Naive thymus-derived CD8-positive, alpha-beta T cell (primary cell): ENCODE data around the gene ATPAF2. TPM values are rescaled to one million over a fixed set of nuclear protein-coding genes. Genes with fewer than 3 reads are reported as not detected.

ENCODE experiments used
- ATAC-seq, 2 donors: fragments of 150-1000 bp; cut with Tn5 transposase in 1 of 2; sonication (Bioruptor Pico), chemical (Tn5 transposase) in 1 of 2; 1 replicate in 1 of 2; 2 replicates in 1 of 2; pipeline ENCODE4 v1.10.0; 2021; ENCODE audit warnings: mild to moderate bottlenecking in 2 of 2, moderate library complexity in 2 of 2
- POLR2A ChIA-PET: fragments of 350-600 bp; sonication (Branson Sonifier 250); formaldehyde crosslinking; loops from one replicate; lab custom pipeline; 2021; ENCODE audit warnings: antibody characterized with exemption; lab: Charles Lee
- DNase-seq, 10 donors: peaks; one replicate each; pipeline versions ENCODE4 v3.0.0 to v3.0.0-alpha.2; 2020 to 2022
- H3K27ac Mint-ChIP-seq, 10 donors: one replicate each; pipeline ENCODE4 v1.8.0; 2020 to 2022; ENCODE audit warnings: mild to moderate bottlenecking in 10 of 10, mixed read lengths in 10 of 10, moderate library complexity in 4 of 10, inconsistent platforms in 1 of 10
- H3K27me3 Mint-ChIP-seq, 5 donors: one replicate each; pipeline ENCODE4 v1.8.0; 2021 to 2022; ENCODE audit warnings: mixed read lengths in 5 of 5
- H3K36me3 Mint-ChIP-seq, 3 donors: one replicate each; pipeline ENCODE4 v1.8.0; 2020 to 2022; ENCODE audit warnings: mixed read lengths in 3 of 3, mild to moderate bottlenecking in 2 of 3, inconsistent platforms in 1 of 3
- H3K4me1 Mint-ChIP-seq, 4 donors: one replicate each; pipeline ENCODE4 v1.8.0; 2021 to 2022; ENCODE audit warnings: mixed read lengths in 4 of 4
- H3K4me3 Mint-ChIP-seq, 10 donors: one replicate each; pipeline ENCODE4 v1.8.0; 2020 to 2022; ENCODE audit warnings: mild to moderate bottlenecking in 10 of 10, mixed read lengths in 10 of 10, moderate library complexity in 6 of 10, inconsistent platforms in 1 of 10
- H3K9me3 Mint-ChIP-seq, 9 donors: one replicate each; pipeline ENCODE4 v1.8.0; 2020 to 2022; ENCODE audit warnings: mixed read lengths in 9 of 9, mild to moderate bottlenecking in 3 of 9, inconsistent platforms in 1 of 9, moderate library complexity in 1 of 9
- polyA plus RNA-seq, 3 donors: library from polyadenylated mRNA; unstranded; fragments of 300-500 nt; fragmentation: Illumina TruSeq; gene quantifications; one replicate each; pipeline ENCODE4 v1.2.3, GENCODE V29; 2021
- total RNA-seq, 8 experiments: library from RNA in 2 of 8; stranded (reverse) in 2 of 8; gene quantifications; one replicate each; pipeline ENCODE4 v1.2.3 and lab custom pipeline; 2021 to 2026

The ATPAF2 gene
- total RNA-seq: 10 to 100 TPM; 22.0 to 28.7 TPM
- 10 to 100 TPM; 15.3 to 21.8 (median 21.2) TPM for polyA plus RNA-seq
- 12.3 to 22.1 (median 16.5) reads per million in 6 experiments for total RNA-seq (lab: John Stamatoyannopoulos, UW)

GRCh38 chr17:18038861-18039534, at the start of gene ATPAF2, which contains the start of gene GID4:
Gene ATPAF2, minus strand, starts transcription at chr17:18039168. Its CDS starts 155 bp downstream, at chr17:18039013.
Gene GID4, plus strand, starts transcription at chr17:18039408. Its CDS starts 57 bp downstream, at chr17:18039465.
- POLR2A ChIA-PET: interaction anchor here (0.6 to 2.0 kb wide), 4 partner anchors 48 to 230 kb away, joined by 3 to 10 read pairs (median 4); partner anchors contain the start of genes ALKBH5, DRC3 and TOM1L2
- H3K27ac Mint-ChIP-seq: peak within 1 kb of the TSS; percentile 93 to 99 (median 96)
- peak within 1 kb of the TSS; percentile 85 to 100 (median 98) for H3K4me3 Mint-ChIP-seq
- H3K4me1 Mint-ChIP-seq: peaks cover 33 to 61% (median 56%) of the 10 kb centered on the region in 4 donors
- H3K36me3 Mint-ChIP-seq: no peaks in the 10 kb centered on the region
- H3K27me3 Mint-ChIP-seq: no peaks in the 10 kb centered on the region
- ATAC-seq (peak; percentile 89 to 92), DNase-seq (peak; percentile 97 to 100 (median 100))
- H3K9me3 Mint-ChIP-seq: no peaks in the 10 kb centered on the region

- Mint-ChIP-seq H3K27me3 (no peaks in the 10 kb centered on the region), H3K9me3 (no peaks in the 10 kb centered on the region), H3K4me3 (peak within 1 kb of the TSS; percentile 98 to 100 (median 99)), H3K27ac (peak within 1 kb of the TSS; percentile 98 to 100 (median 99)), H3K36me3 (peaks cover 0 to 11% (median 2%) of the 10 kb centered on the region in 3 donors), H3K4me1 (peaks cover 15 to 38% (median 27%) of the 10 kb centered on the region in 4 donors)
- POLR2A ChIA-PET: interaction anchor here (0.5 to 2.2 kb wide), 7 partner anchors 12 to 1047 kb away, joined by 3 to 10 read pairs (median 3); partner anchors contain the start of genes SHMT1, SMCR8 and TOP3A
- ATAC-seq (peak; percentile 92 to 93), DNase-seq (peak; percentile 73 to 95 (median 88))
Measured at GRCh38 chr17:18087610-18088491, 48.9 kb upstream of the ATPAF2 start, which contains the start of gene DRG2. Gene DRG2, plus strand, starts transcription at chr17:18087948. Its CDS starts 76 bp downstream, at chr17:18088024.

- Mint-ChIP-seq H3K4me3 (no peak overlapping the region), H3K27me3 (peaks cover 1 to 9% (median 3%) of the 10 kb centered on the region in 5 donors)
Measured at GRCh38 chr17:18084256-18084655, 45.3 kb upstream of the ATPAF2 start.

GRCh38 chr17:18079543-18079942, 40.6 kb upstream of the ATPAF2 start:
- Mint-ChIP-seq H3K9me3 (no peaks in the 10 kb centered on the region), H3K27ac (no peak overlapping the region), H3K27me3 (peaks cover 4 to 20% (median 18%) of the 10 kb centered on the region in 5 donors), H3K4me1 (peaks cover 0 to 2% (median 0%) of the 10 kb centered on the region in 4 donors), H3K4me3 (no peak overlapping the region), H3K36me3 (no peaks in the 10 kb centered on the region)
- POLR2A ChIA-PET: no interaction called here
- no peak for DNase-seq
- ATAC-seq: no peak

More at GRCh38 chr17:18084256-18084655, 45.3 kb upstream of the ATPAF2 start:
- H3K27ac Mint-ChIP-seq: peak overlapping the region in 1 of 10 donors; percentile 28
- POLR2A ChIA-PET: no interaction called here
- no peaks in the 10 kb centered on the region for H3K36me3 Mint-ChIP-seq
- no peak for ATAC-seq
- no peak for DNase-seq
- no peaks in the 10 kb centered on the region for H3K9me3 Mint-ChIP-seq
- H3K4me1 Mint-ChIP-seq: peaks cover 9 to 24% (median 21%) of the 10 kb centered on the region in 4 donors

- Mint-ChIP-seq H3K9me3 (no peaks in the 10 kb centered on the region), H3K4me3 (no peak overlapping the region), H3K36me3 (no peaks in the 10 kb centered on the region), H3K4me1 (peaks cover 0 to 2% (median 0%) of the 10 kb centered on the region in 4 donors), H3K27me3 (peaks cover 5 to 21% (median 18%) of the 10 kb centered on the region in 5 donors), H3K27ac (no peak overlapping the region)
- POLR2A ChIA-PET: no interaction called here
- ATAC-seq (no peak), DNase-seq (no peak)
Measured at GRCh38 chr17:18076936-18077335, 38.0 kb upstream of the ATPAF2 start.

- ATAC-seq (no peak), DNase-seq (no peak)
- Mint-ChIP-seq H3K4me3 (no peak overlapping the region), H3K27ac (no peak overlapping the region), H3K4me1 (peaks cover 5 to 11% (median 6%) of the 10 kb centered on the region in 4 donors), H3K36me3 (no peaks in the 10 kb centered on the region), H3K9me3 (no peaks in the 10 kb centered on the region), H3K27me3 (peaks cover 5 to 19% (median 14%) of the 10 kb centered on the region in 5 donors)
- POLR2A ChIA-PET: no interaction called here
Measured at GRCh38 chr17:18074566-18075272, 35.8 kb upstream of the ATPAF2 start.

GRCh38 chr17:18071751-18072150, 32.8 kb upstream of the ATPAF2 start:
- H3K4me3 Mint-ChIP-seq: no peak overlapping the region
- POLR2A ChIA-PET: interaction anchor here (1.0 kb wide), 1 partner anchor 16 kb away, joined by 3 read pairs; the partner anchor contains the start of gene DRG2
- H3K27me3 Mint-ChIP-seq: peaks cover 2 to 14% (median 10%) of the 10 kb centered on the region in 5 donors
- no peak for DNase-seq
- no peaks in the 10 kb centered on the region for H3K9me3 Mint-ChIP-seq
- H3K36me3 Mint-ChIP-seq: peaks cover 0 to 6% (median 0%) of the 10 kb centered on the region in 3 donors
- H3K27ac Mint-ChIP-seq: no peak overlapping the region
- peaks cover 5 to 11% (median 6%) of the 10 kb centered on the region in 4 donors for H3K4me1 Mint-ChIP-seq
- ATAC-seq: no peak

GRCh38 chr17:18070861-18071340, 31.9 kb upstream of the ATPAF2 start:
- Mint-ChIP-seq H3K27ac (no peak overlapping the region), H3K27me3 (peaks cover 2 to 11% (median 7%) of the 10 kb centered on the region in 5 donors), H3K36me3 (peaks cover 0 to 11% (median 0%) of the 10 kb centered on the region in 3 donors), H3K9me3 (no peaks in the 10 kb centered on the region), H3K4me1 (peaks cover 5 to 11% (median 6%) of the 10 kb centered on the region in 4 donors), H3K4me3 (no peak overlapping the region)
- ATAC-seq (peak in 1 of 2 donors; percentile 27), DNase-seq (no peak)
- POLR2A ChIA-PET: interaction anchor here (1.0 kb wide), 1 partner anchor 16 kb away, joined by 3 read pairs; the partner anchor contains the start of gene DRG2

- Mint-ChIP-seq H3K4me1 (peaks cover 4 to 11% (median 5%) of the 10 kb centered on the region in 4 donors), H3K36me3 (peaks cover 5 to 28% (median 5%) of the 10 kb centered on the region in 3 donors), H3K27me3 (no peaks in the 10 kb centered on the region), H3K9me3 (no peaks in the 10 kb centered on the region), H3K4me3 (no peak overlapping the region), H3K27ac (peak overlapping the region in 2 of 10 donors; percentile 32 to 69)
- DNase-seq (no peak), ATAC-seq (no peak)
- POLR2A ChIA-PET: no interaction called here
Measured at GRCh38 chr17:18069101-18069500, 30.1 kb upstream of the ATPAF2 start.

- POLR2A ChIA-PET: no interaction called here
- Mint-ChIP-seq H3K4me3 (no peak overlapping the region), H3K27ac (peak overlapping the region in 1 of 10 donors; percentile 44), H3K9me3 (no peaks in the 10 kb centered on the region), H3K27me3 (no peaks in the 10 kb centered on the region), H3K4me1 (peaks cover 4 to 11% (median 5%) of the 10 kb centered on the region in 4 donors), H3K36me3 (peaks cover 5 to 48% (median 5%) of the 10 kb centered on the region in 3 donors)
- DNase-seq: no peak
- ATAC-seq: no peak
Measured at GRCh38 chr17:18066866-18067265, 27.9 kb upstream of the ATPAF2 start.

- peaks cover 5 to 59% (median 5%) of the 10 kb centered on the region in 3 donors for H3K36me3 Mint-ChIP-seq
- no peak overlapping the region for H3K4me3 Mint-ChIP-seq
- H3K27ac Mint-ChIP-seq: no peak overlapping the region
- no peaks in the 10 kb centered on the region for H3K4me1 Mint-ChIP-seq
- no peaks in the 10 kb centered on the region for H3K9me3 Mint-ChIP-seq
- no peaks in the 10 kb centered on the region for H3K27me3 Mint-ChIP-seq
- POLR2A ChIA-PET: no interaction called here
- ATAC-seq (no peak), DNase-seq (no peak)
Measured at GRCh38 chr17:18065546-18065945, 26.6 kb upstream of the ATPAF2 start.
